NCI-H345 (cell line): ENCODE measurements around the gene MASP2.
A peak's percentile ranks its signal among the peaks of the same experiment; 100 is the strongest.
"Not testable (repeated sequence)": the region's sequence is repeated elsewhere in the genome, so short reads cannot be mapped to it uniquely, and the experiment has no call there.

ENCODE experiments used
- DNase-seq: peaks from one replicate; lab custom pipeline; 2025; lab: John Stamatoyannopoulos, UW

The MASP2 gene

DNA sequence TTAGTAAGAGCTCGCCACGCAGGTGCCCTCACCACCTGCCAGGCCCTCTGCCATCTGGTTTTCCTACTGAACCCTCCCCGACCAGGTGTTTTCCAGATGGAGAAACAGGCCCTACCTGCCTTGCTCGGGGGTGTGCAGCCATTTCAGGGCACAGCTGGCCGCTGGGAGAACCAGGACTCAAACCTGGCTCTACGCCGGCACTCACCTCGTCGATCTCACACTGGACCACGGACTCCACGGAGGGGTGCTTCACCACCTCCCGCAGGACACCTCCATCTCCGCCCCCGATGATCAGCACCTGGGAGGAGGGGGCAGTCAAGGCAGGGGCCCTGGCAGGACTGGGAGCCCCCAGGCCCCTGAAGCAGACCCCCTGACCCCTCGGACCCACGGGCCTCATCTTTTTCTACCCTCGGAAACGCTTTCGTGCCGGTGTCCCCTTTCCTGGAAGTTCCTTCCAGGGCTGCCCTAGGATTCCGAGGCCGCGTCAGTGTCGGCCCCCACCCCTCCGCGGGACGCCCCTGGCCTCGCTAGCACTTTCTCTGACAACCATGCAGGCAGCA is 11.6 kb upstream of the MASP2 start:
- DNase-seq: peak; percentile 55

DNA sequence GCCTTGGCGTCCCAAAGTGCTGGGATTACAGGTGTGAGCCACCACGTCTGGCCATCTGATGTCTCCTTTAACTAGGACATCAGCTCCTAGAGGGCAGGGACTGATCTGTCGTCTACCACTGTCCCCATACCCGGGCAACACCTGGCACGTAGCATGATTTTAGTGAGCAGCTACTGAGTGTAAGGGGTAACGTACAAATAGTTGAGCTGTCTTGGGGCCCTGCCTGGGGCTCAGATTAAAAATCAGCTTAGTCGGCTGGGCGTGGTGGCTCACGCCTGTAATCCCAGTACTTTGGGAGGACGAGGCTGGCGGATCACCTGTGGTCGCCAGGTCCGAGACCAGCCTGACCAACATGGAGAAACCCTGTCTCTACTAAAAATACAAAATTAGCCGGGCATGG is 11.0 kb upstream of the MASP2 start:
- DNase-seq: no peak

DNA sequence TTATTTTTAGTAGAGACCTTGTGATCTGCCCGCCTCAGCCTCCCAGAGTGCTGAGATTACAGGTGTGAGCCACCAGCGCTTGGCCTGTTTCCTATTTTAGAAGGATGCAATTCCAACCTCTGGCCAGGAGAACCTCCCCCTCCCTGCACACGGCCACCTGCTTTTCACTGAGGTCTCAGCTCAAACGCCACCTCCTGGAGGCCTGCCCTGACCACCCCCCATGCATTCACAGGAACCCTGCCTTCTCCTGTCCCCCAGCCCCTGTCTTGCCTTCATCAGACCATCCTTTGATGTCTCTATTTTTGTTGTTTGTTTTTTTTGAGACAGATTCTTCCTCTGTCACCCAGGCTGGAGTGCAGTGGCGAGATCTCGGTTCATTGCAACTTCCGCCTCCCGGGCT is 10.4 kb upstream of the MASP2 start:
- no peak for DNase-seq

DNA sequence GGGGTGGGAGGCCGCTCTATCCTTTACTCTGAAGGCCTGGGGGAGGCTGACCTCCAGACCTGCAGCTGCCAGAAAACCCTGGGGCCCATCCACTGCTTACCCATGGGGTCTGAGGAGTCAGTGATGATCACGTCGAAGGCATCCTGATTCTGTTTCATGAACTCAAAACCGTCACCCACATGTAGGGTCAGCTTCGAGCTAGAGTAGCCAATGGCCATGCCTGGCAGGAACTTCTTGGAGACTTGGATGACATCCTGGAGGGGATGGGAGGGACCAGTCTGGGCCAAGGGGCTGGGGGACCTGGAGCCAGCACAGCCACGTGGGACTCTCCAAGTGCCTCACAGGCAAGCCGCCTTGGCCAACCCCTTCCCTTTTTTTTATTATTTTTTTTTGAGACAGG is 9.5 kb upstream of the MASP2 start:
- no peak for DNase-seq

DNA sequence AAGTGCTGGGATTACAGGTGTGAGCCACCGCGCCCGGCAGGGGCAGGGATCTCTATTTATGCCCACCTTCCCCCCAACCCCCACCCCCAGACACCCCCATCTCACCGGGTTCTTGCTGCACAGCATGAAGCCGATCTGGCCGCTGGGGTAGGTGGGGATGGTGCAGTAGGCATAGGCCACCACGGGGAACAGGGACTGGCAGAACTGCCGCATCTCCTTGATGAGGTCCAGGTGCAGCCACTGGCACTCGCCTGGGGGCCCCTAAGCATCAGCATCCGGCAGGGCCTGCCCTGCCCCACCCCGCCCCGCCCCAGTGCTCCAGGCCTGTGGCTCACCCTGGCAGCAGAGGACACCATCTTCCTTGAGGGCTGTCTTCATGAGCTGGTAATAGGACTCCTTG is 8.6 kb upstream of the MASP2 start:
- DNase-seq: no peak

DNA sequence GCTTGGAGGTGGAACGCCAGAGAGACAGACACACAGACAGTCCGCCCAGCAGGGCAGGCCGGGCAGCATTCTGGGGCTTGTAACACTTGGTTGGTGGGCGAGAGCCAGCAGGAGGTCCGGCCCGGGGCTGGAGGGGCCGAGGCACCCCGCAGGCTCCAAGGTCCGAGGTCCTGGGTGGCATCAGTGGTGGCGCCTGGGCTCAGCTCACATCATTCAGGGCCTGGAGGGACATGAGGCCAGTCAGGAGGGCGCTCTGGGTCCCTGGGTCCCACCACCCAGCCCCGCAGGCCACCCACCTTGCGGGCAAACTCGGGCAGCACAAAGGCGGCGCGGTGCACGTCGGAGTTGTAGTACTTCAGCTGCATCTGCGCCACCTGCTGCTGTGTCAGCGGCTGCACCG is 7.6 kb upstream of the MASP2 start:
- DNase-seq: peak; percentile 63

DNA sequence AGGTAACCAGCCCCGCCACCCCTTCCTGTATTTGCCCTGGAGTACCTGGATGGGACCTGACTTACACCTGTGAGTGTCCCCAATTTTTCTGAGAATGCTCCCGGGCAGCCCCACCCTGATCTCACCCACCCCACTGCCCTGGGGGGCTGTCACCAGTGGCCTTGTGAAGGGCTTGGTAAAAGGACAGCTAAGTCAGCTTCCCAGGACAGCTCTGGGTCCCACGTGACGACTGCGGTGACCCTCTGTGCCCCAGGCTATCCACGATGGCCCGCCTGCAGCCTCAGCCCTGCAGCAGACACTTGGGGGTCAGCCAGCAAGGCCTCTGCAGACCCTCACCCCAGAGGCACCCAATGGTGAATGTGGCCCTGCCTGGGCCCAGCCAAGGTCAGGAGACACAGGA is 7.1 kb upstream of the MASP2 start:
- DNase-seq: no peak

DNA sequence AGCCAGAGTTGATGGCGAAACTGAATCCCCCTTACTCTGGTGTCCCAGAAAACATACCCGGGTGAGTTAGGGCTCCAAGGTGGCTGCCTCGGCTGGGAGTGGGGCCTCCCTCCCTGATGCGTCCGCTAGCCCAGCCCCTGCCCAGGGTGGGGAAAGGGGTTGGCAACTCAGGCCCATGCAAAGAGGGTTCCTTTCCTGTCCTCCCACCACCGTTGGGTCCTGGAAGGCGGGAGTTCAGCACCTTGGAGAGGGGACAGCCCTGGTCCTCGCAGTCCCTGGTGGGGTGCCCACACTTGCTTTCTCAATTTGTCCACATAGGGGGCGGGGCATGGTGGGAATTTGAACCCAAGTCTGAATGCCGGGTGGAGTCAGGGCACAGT is 6.7 kb upstream of the MASP2 start:
- DNase-seq: no peak

DNA sequence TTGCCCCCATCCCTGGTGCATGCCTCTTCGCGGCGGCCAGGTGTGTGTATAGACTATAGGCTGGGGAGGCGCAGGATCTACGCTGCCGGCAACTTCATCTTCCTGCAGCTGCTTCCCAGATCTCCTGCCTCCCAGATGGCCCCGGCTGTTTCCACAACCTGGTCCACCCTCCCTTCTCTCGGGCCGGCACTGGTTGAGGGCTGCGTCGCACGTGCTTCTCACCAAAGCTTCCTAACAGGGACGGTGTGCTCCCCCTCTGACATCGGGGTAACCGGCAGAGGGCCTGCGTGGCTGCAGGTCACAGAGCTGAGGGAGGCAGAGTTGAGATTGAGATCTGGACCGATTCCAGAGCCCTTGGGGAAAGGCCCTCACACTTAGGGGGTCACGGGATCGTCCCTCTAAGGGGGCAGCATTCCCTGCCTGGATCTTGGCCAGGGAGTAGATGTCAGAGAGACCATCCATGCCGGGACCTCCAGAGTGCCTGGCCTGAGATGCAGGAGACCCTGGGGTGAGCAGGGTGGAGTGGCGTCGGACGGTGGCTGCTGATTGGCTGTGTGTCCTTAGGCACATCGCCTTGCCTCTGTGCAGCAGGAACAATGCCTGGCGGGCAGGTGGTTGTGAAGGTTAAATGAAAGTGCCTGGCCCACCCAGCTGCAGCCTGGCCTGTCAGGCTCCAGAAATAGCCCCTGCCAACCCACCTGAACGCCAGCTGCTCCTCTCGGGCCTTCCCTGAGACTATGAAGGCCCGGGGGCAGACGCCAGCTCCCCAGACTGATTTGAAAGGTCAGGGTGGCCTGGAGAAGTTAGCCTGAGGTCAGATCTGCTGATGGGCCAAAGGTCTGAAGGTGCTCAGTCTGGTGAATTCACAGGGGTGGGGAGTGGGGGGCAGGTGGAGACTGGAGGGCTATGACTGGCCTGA is 6.1 kb upstream of the MASP2 start:
- peak; percentile 78 for DNase-seq

DNA sequence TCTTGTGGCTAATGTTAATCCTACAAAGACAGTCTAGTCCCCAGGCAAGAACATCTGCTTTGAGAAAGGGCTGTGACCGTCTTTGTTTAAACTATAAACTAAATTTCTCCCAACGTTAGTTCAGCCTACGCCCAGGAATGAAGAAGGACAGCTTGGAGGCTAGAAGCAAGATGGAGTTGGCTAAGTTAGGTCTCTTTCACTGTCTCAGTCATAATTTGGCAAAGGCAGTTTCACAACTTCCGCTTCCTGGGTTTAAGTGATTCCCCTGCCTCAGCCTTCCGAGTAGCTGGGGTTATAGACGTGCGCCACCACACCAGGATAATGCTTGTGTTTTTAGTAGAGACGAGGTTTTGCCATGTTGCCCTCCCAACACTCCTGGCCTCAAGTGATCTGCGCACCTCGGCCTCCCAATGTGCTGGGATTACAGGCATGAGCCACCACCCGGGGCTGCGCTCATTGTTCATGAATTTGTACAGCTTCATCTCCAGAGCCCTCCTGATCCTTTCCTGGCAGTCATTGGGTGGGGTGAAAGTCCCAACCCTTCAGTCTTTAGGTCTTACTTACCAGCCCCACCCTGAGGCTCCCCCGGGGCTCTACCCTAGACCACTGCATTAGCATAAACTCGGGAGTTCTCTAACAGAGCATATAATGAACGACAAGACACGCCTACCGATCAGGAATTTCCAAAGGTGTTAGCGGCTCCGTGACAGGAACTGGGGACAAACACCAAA is 4.9 kb upstream of the MASP2 start:
- peak; percentile 75 for DNase-seq

DNA sequence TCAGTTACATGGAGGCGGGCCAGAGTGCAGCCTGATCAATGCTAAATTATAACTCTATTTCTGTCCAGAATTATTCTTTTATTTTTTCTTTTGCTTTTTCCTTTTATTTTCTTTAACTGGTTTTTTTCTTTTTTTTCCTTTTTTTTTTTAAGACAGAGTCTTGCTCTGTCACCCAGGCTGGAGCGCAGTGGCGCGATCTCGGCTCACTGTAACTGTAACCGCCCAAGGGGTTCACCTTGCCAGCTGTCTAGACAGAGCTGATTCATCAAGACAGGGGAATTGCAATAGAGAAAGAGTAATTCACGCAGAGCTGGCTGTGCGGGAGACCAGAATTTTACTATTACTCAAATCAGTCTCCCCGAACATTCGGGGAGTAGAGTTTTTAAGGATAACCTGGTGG is 4.1 kb upstream of the MASP2 start:
- DNase-seq: not testable (repeated sequence)

DNA sequence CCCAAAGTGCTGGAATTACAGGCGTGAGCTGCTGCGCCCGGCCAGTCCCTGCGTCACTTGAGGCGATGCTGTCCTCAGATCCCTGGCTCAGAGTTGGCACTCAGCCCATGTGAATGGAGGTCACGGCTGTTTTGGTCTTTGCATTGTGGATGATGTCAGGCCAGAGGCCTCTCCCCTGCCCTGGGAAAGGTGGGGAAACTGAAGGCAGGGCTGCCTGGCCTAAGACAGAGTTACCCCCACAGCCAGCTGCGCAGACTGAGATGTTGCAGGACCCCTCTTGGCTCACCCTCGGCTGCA is 821 bp downstream of the MASP2 start:
- DNase-seq: no peak

DNA sequence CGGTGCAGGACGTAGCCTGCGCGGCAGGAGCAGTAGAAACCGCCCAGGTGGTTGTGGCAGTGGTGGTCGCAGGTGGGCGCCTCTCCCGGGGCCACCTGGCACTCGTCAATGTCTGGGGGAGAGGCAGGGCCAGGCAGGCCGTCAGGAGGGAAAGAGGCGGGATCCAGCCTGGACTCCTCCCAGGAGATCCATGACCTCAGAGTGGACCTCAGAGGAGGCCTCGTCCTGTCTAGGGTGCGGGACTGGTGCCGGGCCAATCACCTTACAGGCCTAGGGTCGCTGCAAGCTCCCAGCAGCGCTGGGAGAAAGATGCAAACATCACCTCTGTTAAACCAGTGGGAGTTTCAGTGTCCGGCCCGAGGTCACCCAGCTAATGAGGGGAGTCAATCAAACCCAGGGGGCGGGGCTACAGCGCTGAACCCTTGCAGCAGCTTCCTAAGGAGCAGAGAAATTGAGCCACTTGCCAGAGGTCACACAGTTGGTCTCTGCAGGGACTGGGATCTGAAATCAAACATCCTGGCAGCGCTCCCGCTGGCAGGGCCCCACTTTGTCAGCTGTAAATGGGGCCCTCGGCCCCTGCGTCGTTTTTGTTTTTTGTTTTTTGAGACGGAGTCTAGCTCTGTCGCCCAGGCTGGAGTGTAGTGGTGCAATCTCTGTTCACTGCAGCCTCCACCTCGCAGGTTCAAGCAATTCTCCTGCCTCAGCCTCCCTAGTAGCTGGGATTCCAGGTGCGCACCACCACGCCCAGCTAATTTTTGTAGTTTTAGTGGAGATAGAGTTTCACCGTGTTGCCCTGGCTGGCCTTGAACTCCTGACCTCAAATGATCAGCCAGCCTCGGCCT is 1.4 kb downstream of the MASP2 start:
- no peak for DNase-seq

DNA sequence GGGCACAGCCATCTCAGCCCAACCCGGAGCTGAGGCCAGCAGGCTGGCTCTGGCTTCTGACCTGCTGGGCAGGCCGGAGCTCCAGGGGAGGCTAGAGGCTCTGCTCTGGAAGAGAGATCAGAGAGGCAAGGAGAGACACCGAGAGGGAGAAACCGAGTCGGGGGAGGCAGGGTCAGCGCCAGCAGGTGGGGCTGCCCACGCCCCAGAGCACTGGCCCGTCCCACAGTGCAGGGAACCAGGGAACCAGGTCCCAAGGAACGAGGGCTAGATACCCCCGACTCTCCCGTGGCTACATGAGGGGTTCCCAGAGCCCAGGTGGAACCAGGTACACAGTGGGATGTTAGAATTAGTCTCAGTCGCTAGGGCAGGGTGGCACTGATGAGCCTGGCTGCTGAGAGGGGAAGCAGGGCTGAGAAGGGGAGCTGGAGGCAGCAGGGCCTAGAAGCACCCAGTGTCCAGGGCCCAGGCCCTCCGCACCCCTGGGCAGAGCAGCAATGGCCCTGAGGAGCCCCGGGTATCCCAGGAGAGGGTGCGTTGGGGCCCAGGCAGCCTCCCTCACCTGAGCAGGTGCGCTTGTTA is 2.1 kb downstream of the MASP2 start:
- no peak for DNase-seq

DNA sequence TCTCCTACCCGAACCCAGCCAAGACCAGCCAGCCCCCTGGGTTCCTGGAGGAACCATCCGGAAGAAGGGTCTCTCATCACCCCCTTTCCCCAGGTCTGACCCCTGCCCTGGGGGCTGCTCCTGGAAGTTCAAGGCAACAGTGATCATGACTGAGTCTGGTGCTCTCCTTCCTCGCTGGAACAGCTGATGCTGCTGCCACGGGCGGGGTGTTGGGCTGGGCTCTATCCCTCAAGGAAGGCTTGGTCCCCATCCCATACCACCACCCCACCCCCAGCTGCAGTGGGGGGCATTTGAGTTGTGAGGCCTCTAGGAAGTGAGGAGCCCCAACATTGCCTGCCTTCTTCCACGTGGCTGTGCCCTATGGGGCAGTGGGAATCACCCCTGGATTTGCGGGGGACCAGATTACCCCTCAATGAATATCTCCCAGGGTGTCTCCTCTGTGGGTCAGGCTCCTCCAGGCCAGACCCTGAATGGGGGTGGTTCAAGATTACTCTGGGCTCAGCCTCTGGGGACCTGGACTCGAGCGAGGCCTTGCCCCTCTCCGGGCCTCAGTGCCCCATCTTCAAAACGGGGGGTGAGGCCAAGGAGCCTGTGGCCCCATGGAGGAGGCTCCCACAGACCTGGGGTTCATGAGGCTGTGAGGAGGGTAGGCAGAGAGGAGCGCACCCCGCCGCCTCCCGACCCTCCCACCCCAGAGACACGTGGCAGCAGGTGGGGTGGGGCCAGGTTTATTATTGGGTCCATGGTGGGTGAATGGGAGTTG is 2.8 kb downstream of the MASP2 start:
- DNase-seq: no peak

DNA sequence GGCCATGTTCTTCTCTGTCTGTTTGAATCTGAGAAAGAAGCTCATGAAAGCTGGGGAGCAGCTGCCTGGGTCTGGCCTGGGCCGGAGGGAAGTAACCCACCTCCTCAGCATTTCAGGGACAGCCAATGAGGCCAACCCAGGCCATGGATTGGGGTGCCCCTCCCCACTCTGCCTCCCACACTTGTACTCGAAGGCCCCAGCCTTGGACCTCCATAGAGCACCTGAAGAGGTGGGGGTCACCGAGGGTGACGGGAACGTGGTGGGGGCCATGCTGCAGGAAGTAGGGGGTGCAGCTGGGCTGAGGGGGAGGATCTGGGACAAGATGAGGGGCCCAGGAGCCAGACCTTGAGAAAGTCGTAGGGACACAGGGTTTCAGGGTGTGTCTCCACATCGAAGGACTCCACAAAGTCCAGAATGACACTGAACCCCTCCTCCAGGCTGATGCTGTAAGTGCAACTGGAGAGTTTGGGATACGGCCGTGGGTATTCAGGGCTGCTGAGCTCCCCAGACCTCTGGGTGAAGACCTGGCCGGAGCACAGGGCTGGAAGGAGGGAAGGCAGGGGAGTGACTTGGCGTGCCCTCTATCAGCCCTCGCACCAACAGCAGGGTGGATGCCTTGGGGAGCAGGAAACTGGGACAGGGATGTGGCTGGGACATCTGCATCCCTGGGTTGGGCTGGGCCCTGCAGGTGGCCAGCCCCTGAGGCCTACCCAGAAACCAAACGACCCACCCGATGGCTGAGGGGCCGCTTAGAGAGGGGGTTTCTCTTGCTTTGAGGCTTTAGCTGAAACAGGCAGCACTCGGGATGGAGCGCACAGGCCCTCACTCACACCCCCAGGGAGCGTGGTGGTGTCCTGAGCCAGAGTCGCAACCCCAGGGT is 3.8 kb downstream of the MASP2 start:
- no peak for DNase-seq

DNA sequence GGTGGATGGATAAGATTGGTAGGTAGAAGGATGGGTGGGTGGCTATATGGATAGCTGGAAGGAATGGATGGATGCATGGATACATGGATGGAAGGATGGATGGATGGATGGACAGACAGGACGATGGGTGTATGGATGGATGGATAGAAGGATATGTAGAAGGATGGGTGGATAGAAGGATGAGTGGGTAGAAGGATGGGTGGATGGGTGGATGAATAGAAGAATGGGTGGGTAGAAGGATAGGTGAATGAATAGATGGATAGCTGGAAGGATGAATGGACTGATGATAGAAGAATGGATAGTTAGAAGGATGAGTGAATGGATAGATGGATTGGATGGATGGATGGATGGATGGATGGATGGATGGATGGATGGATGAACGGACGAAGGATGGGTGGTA is 5.0 kb downstream of the MASP2 start:
- DNase-seq: no peak

DNA sequence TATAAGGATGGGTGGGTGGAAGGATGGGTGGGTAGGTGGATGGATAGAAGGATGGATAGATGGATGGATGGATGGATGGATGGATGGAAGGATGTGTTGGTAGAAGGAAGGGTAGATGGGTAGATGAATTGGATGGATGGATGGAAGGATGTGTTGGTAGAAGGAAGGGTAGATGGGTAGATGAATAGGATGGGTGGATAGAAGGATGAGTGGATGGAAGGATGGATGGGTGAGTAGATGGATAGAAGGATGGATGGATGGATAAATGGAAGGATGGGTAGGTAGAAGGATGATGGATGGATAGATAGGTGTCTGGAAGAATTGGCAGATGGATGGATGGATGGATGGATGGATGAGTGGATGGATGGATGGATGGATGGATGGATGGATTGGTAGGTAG is 6.0 kb downstream of the MASP2 start:
- DNase-seq: no peak

DNA sequence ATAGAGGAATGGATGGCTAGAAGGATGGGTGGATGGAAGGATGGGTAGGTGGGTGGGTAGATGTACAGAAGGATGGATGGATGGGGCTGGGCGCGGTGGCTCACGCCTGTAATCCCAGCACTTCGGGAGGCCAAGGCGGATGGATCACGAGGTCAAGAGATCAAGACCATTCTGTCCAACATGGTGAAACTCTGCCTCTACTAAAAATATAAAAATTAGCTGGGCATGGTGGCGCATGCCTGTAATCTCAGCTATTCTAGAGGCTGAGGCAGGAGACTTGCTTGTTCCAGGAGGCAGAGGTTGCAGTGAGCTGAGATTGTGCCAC is 7.0 kb downstream of the MASP2 start:
- not testable (repeated sequence) for DNase-seq

DNA sequence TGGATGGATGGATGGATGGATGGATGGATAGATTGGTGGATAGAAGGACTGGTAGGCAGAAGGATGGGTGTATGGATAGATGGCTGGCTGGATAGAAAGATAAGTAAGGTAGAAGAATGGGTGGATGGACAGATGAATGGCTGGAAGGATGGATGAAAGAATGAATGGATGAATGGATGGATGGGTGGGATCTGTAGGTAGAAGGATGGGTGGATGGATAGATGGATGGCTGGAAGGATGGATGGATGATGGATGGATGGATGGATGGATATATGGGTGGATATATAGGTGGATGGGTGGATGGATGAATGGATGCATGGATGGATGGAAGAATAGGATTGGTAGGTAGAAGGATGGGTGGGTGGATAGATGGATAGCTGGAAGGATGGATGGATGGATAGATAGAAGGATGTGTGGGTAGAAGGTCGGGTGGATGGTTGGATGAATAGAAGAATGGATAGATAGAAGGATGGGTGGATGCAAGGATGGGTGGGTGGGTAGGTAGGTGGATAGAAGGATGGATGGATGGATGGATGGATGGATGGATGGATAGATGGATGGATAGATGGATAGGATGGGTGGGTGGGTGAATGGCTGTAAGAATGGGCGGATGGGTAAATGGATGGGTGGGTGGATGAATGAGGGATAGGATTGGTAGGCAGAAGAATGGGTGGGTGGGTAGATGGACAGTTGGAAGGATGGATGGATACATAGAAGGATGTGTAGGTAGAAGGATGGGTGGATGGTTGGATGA is 7.5 kb downstream of the MASP2 start:
- DNase-seq: no peak
